Measurements from ENCODE around the gene YIPF1. TPM values are rescaled to one million over a fixed set of nuclear protein-coding genes. Genes with fewer than 3 reads are reported as not detected.

Gene YIPF1
- total RNA-seq, 1 experiment from 2014 or later, result 21.9 TPM

DNA sequence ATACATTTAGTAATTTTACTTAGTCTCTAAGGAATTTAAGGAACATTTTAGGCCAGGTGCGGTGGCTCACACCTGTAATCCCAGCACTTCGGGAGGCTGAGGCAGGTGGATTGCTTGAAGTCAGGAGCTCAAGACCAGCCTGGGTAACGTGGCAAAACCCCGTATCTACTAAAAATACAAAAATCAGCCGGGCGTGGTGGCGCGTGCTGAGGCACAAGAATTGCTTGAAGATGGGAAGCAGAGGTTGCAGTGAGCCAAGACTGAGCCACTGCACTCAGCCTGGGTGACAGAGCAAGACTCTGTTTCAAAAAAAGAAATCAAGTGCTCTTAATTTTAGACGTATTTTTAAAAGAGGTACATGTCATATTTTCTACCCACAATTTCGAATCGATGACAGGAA is 54.8 kb downstream of the YIPF1 start:
- ChIA-PET CTCF (interaction anchor here (1.2 kb wide), 1 partner anchor 26 kb away, joined by 3 read pairs; no protein-coding TSS in a partner anchor), POLR2A (no interaction called here)
- DNase-seq (ENCODE audit: low spot score), result no peak
- ATAC-seq, result no peak
- no peaks in the 10 kb centered on the region; the same call in 1 of the 2 replicates for H3K27me3 Mint-ChIP-seq (ENCODE audit: low read depth)
- H3K27ac Mint-ChIP-seq, result no peak overlapping the region
- H3K4me1 Mint-ChIP-seq, result peaks cover 10% of the 10 kb centered on the region
- TF ChIP-seq ZNF121 (CRISPR knock-in tag; IDR thresholded peaks at IDR 0.05) (no peak), NFE2L1 (CRISPR knock-in tag; IDR thresholded peaks at IDR 0.05) (no peak), ETV6 (CRISPR knock-in tag; IDR thresholded peaks at IDR 0.05) (no peak), CBFB (CRISPR knock-in tag; IDR thresholded peaks at IDR 0.05; ENCODE audit: low read depth) (no peak), JAZF1 (CRISPR knock-in tag; IDR thresholded peaks at IDR 0.05) (no peak), ZBTB21 (CRISPR knock-in tag; IDR thresholded peaks at IDR 0.05; ENCODE audit: borderline replicate concordance) (no peak), ZNF416 (CRISPR knock-in tag; IDR thresholded peaks at IDR 0.05) (no peak), NR2C2 (CRISPR knock-in tag; IDR thresholded peaks at IDR 0.05) (no peak), GRHL2 (CRISPR knock-in tag; IDR thresholded peaks at IDR 0.05; ENCODE audit: insufficient replicate concordance, severe bottlenecking) (no peak)
- TF ChIP-seq, protein P1, sequence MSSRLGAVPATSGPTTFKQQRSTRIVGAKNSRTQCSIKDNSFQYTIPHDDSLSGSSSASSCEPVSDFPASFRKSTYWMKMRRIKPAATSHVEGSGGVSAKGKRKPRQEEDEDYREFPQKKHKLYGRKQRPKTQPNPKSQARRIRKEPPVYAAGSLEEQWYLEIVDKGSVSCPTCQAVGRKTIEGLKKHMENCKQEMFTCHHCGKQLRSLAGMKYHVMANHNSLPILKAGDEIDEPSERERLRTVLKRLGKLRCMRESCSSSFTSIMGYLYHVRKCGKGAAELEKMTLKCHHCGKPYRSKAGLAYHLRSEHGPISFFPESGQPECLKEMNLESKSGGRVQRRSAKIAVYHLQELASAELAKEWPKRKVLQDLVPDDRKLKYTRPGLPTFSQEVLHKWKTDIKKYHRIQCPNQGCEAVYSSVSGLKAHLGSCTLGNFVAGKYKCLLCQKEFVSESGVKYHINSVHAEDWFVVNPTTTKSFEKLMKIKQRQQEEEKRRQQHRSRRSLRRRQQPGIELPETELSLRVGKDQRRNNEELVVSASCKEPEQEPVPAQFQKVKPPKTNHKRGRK (CRISPR knock-in tag; IDR thresholded peaks at IDR 0.05; ENCODE audit: borderline replicate concordance), result no peak
- peaks cover 33% of the 10 kb centered on the region for H3K36me3 Mint-ChIP-seq
- H3K4me3 Mint-ChIP-seq, result no peak overlapping the region
- no peaks in the 10 kb centered on the region for H3K9me3 Mint-ChIP-seq

- CTCF ChIA-PET, result interaction anchor here (1.0 kb wide), 1 partner anchor 22 kb away, joined by 3 read pairs; no protein-coding TSS in a partner anchor
- H3K4me3 Mint-ChIP-seq, result no peak overlapping the region
- ATAC-seq, result no peak
- peaks cover 10% of the 10 kb centered on the region for H3K4me1 Mint-ChIP-seq
- H3K27ac Mint-ChIP-seq, result no peak overlapping the region
- no peak for DNase-seq (ENCODE audit: low spot score)
- POLR2A ChIA-PET, result no interaction called here
- H3K9me3 Mint-ChIP-seq, result no peaks in the 10 kb centered on the region
- H3K36me3 Mint-ChIP-seq, result peaks cover 38% of the 10 kb centered on the region
- no peaks in the 10 kb centered on the region for H3K27me3 Mint-ChIP-seq (ENCODE audit: low read depth)
- TF ChIP-seq GRHL2 (CRISPR knock-in tag; IDR thresholded peaks at IDR 0.05; ENCODE audit: insufficient replicate concordance, severe bottlenecking) (no peak), NR2C2 (CRISPR knock-in tag; IDR thresholded peaks at IDR 0.05) (no peak), ATF2 (CRISPR knock-in tag; IDR thresholded peaks at IDR 0.05; ENCODE audit: borderline replicate concordance, low read depth) (no peak), IRF2 (CRISPR knock-in tag; IDR thresholded peaks at IDR 0.05; ENCODE audit: borderline replicate concordance, low read depth) (no peak), MYBL2 (CRISPR knock-in tag; IDR thresholded peaks at IDR 0.05) (no peak), SMAD4 (CRISPR knock-in tag; IDR thresholded peaks at IDR 0.05) (no peak), CREM (CRISPR knock-in tag; IDR thresholded peaks at IDR 0.05) (no peak), MAX (CRISPR knock-in tag; IDR thresholded peaks at IDR 0.05) (no peak), NR1H2 (CRISPR knock-in tag; IDR thresholded peaks at IDR 0.05) (no peak), JUN (CRISPR knock-in tag; IDR thresholded peaks at IDR 0.05) (no peak), ZNF532 (CRISPR knock-in tag; IDR thresholded peaks at IDR 0.05; ENCODE audit: borderline replicate concordance) (no peak), TEAD4 (CRISPR knock-in tag; IDR thresholded peaks at IDR 0.05) (no peak), CDX4 (CRISPR knock-in tag; IDR thresholded peaks at IDR 0.05; ENCODE audit: borderline replicate concordance) (no peak), ZBTB21 (CRISPR knock-in tag; IDR thresholded peaks at IDR 0.05; ENCODE audit: borderline replicate concordance) (no peak), FOXJ3 (CRISPR knock-in tag; IDR thresholded peaks at IDR 0.05; ENCODE audit: borderline replicate concordance) (no peak), HMGA2 (CRISPR knock-in tag; IDR thresholded peaks at IDR 0.05) (no peak), ZNF232 (CRISPR knock-in tag; IDR thresholded peaks at IDR 0.05) (no peak)
- TF ChIP-seq, protein P2, sequence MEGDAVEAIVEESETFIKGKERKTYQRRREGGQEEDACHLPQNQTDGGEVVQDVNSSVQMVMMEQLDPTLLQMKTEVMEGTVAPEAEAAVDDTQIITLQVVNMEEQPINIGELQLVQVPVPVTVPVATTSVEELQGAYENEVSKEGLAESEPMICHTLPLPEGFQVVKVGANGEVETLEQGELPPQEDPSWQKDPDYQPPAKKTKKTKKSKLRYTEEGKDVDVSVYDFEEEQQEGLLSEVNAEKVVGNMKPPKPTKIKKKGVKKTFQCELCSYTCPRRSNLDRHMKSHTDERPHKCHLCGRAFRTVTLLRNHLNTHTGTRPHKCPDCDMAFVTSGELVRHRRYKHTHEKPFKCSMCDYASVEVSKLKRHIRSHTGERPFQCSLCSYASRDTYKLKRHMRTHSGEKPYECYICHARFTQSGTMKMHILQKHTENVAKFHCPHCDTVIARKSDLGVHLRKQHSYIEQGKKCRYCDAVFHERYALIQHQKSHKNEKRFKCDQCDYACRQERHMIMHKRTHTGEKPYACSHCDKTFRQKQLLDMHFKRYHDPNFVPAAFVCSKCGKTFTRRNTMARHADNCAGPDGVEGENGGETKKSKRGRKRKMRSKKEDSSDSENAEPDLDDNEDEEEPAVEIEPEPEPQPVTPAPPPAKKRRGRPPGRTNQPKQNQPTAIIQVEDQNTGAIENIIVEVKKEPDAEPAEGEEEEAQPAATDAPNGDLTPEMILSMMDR (IDR thresholded peaks at IDR 0.05), result no peak
Measured at GRCh38 chr1:53833393-53833792, 56.2 kb downstream of the YIPF1 start.
